GM13976 (cell line): Measurements from ENCODE around the gene RAB24.

Source experiments
- DNase-seq: peaks from one replicate; pipeline ENCODE4 v3.0.0; 2012; ENCODE audit warnings: low spot score
- CTCF ChIP-seq: IDR thresholded peaks from 2 replicates; pipeline ENCODE4 v1.5.1; 2012; ENCODE audit warnings: borderline replicate concordance, mild to moderate bottlenecking; ENCODE audit not compliant: insufficient read depth; ENCODE audit errors: extremely low read depth, missing control alignments, control extremely low read depth
- in situ Hi-C: fragments of 300-500 bp; cut with MboI; formaldehyde crosslinking; loops from one replicate; pipeline ENCODE4 v1.12.0; 2022; ENCODE audit warnings: low sequenced_read_pairs, mixed read lengths, inconsistent platforms; ENCODE audit not compliant: unreplicated experiment

The RAB24 gene

DNA sequence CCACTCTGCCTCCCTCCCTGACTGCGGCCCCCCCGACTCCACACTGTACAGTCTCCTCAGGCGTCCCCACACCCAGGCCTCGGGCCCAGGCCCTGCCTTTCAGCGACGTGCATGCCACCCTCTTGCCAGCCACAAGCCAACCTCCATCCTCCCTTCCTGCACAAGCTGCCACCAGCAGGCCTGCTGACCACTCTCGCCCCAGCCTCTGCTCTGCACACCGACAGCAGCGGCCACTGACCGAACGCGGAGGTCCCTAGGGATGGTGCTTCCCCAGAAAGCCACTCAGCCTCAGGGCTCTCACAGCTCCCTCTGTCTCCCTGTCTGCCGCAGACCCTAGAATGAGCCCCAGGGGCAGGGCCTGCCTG is 29.4 kb upstream of the RAB24 start:
- DNase-seq, result no peak
- in situ Hi-C loops, result no loop called here
- no peak for TF ChIP-seq CTCF

- in situ Hi-C loops, result no loop called here
- no peak for DNase-seq
- no peak for TF ChIP-seq CTCF
Observed at GRCh38 chr5:177332031-177332895, 28.7 kb upstream of the RAB24 start.

- TF ChIP-seq CTCF, result no peak
- no peak for DNase-seq
- in situ Hi-C loops, result no loop called here
Observed at GRCh38 chr5:177330991-177331842, 27.7 kb upstream of the RAB24 start.

DNA sequence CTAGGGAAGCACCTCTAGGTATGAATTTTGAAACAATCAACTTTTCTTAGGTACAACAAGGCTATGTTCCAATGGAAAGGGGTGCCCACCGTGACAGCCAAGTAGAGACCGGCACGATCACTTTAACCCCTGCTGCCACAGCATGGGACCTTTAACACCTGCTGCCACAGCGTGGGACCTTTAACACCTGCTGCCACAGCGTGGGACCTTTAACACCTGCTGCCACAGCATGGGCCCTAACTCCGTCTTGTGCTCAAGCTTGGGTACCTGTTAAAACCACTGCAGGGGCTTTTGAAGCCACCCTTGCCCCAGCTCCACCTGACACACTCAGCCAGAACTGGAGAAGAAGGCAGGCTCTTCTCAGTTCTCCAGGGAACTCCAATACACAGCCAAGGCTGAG is 26.4 kb upstream of the RAB24 start:
- no peak for TF ChIP-seq CTCF
- DNase-seq, result no peak
- in situ Hi-C loops, result no loop called here

GRCh38 chr5:177328545-177329231 is 25.2 kb upstream of the RAB24 start:
- no peak for DNase-seq
- in situ Hi-C loops, result no loop called here
- no peak for TF ChIP-seq CTCF
